KMS-11 (cell line): ENCODE data around the gene PSMD9.

ENCODE experiments used
- H2AFZ ChIP-seq: fragments of 200-600 bp; sonication (generic); 2 replicates; pipeline ENCODE4 v1.6.1; 2016; ENCODE audit warnings: antibody characterized with exemption, mixed run types, low read depth
- H3K27ac ChIP-seq: fragments of 200-600 bp; sonication (generic); 2 replicates; pipeline ENCODE4 v1.6.1; 2016; ENCODE audit warnings: mild to moderate bottlenecking, mixed run types
- H3K27me3 ChIP-seq: fragments of 200-600 bp; sonication (generic); 2 replicates; pipeline ENCODE4 v1.6.1; 2017; ENCODE audit warnings: mild to moderate bottlenecking, low read depth, mixed run types, moderate library complexity; ENCODE audit not compliant: insufficient read depth
- H3K36me3 ChIP-seq: fragments of 200-600 bp; sonication (generic); 2 replicates; pipeline ENCODE4 v1.6.1; 2017; ENCODE audit warnings: mild to moderate bottlenecking, mixed run types; ENCODE audit not compliant: insufficient read depth
- H3K4me1 ChIP-seq: fragments of 200-600 bp; sonication (generic); 2 replicates; pipeline ENCODE4 v1.6.1; 2016; ENCODE audit warnings: mild to moderate bottlenecking, low read depth, mixed run types; ENCODE audit not compliant: poor library complexity, severe bottlenecking
- H3K4me2 ChIP-seq: fragments of 200-600 bp; sonication (generic); 2 replicates; pipeline ENCODE4 v1.7.0; 2016; ENCODE audit warnings: mild to moderate bottlenecking, mixed run types
- H3K4me3 ChIP-seq: fragments of 200-600 bp; sonication (generic); IDR thresholded peaks from 2 replicates; pipeline ENCODE4 v1.6.1; 2017; ENCODE audit warnings: low read depth, low read length, mixed read lengths; ENCODE audit not compliant: insufficient read depth
- H3K79me2 ChIP-seq: fragments of 200-600 bp; sonication (generic); 2 replicates; pipeline ENCODE4 v1.6.1; 2016; ENCODE audit warnings: low read depth, mixed run types; ENCODE audit not compliant: insufficient read depth
- H3K9ac ChIP-seq: fragments of 200-600 bp; sonication (generic); 2 replicates; pipeline ENCODE4 v1.6.1; 2016; ENCODE audit warnings: mild to moderate bottlenecking, mixed run types
- H4K20me1 ChIP-seq: fragments of 200-600 bp; sonication (generic); 2 replicates; pipeline ENCODE4 v1.6.1; 2016; ENCODE audit warnings: mild to moderate bottlenecking, mixed run types; ENCODE audit not compliant: insufficient read depth
- CTCF ChIP-seq: fragments of 200-600 bp; sonication (generic); conservative IDR thresholded peaks from 2 replicates; pipeline ENCODE4 v1.6.1; 2017; ENCODE audit warnings: low read depth, mild to moderate bottlenecking, antibody characterized with exemption, low read length, moderate library complexity, mixed read lengths

PSMD9 gene

GRCh38 chr12:121934309-121934664 is 45.7 kb downstream of the PSMD9 start:
- no peak overlapping the region for H3K9ac ChIP-seq
- no peaks in the 10 kb centered on the region for H3K36me3 ChIP-seq
- H3K27me3 ChIP-seq: no peaks in the 10 kb centered on the region
- H2AFZ ChIP-seq: no peak overlapping the region
- no peak overlapping the region for H3K27ac ChIP-seq
- no peak overlapping the region for H3K4me2 ChIP-seq
- TF ChIP-seq CTCF: no peak
- no peaks in the 10 kb centered on the region for H3K79me2 ChIP-seq
- no peaks in the 10 kb centered on the region for H4K20me1 ChIP-seq
- no peak overlapping the region for H3K4me3 ChIP-seq
- H3K4me1 ChIP-seq: no peaks in the 10 kb centered on the region

DNA sequence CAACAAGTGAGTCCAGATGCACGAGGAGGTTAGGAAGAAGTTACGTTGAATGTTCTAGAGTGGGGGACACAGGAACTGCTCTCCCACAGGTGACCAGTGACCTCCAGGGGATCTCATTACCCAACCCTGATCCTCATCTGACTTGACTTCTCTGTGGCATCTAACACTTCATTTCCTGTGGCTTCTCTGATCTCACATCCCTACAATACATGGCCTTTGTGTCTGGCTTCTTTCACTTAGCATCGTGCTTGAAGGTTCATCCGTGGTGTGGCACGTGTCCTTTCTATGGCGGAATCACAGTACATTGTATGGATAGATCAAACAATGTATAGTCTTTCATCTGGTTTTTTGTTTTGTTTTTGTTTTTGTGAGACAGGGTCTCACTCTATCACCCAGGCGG is 49.1 kb downstream of the PSMD9 start:
- H2AFZ ChIP-seq: no peak overlapping the region
- H3K4me3 ChIP-seq: no peak overlapping the region
- no peaks in the 10 kb centered on the region for H4K20me1 ChIP-seq
- H3K27me3 ChIP-seq: no peaks in the 10 kb centered on the region
- no peak overlapping the region for H3K9ac ChIP-seq
- TF ChIP-seq CTCF: no peak
- no peak overlapping the region for H3K27ac ChIP-seq
- H3K36me3 ChIP-seq: no peaks in the 10 kb centered on the region
- no peaks in the 10 kb centered on the region for H3K4me1 ChIP-seq
- no peak overlapping the region for H3K4me2 ChIP-seq
- no peaks in the 10 kb centered on the region for H3K79me2 ChIP-seq

DNA sequence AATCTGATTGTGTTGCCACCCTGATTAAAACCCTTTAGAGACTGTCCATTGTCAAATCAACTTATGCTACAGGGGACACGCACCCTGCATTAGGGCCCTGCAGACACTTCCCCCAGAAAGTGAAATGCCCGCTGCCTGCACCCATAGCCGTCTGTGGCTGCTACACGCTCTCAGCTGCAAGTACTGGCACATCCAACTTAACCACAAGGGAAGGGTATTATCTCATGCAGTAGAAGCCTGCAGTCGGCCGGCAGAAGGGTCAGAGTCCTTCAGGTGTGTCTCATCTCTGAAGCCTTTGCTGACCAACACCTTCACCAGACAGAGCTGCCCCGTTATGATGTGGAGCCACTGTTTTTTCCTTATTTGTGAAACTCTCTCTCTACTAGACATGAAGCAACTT is 50.6 kb downstream of the PSMD9 start:
- H3K36me3 ChIP-seq: no peaks in the 10 kb centered on the region
- no peaks in the 10 kb centered on the region for H4K20me1 ChIP-seq
- no peak overlapping the region for H3K27ac ChIP-seq
- H3K4me1 ChIP-seq: no peaks in the 10 kb centered on the region
- no peaks in the 10 kb centered on the region for H3K79me2 ChIP-seq
- no peak overlapping the region for H3K9ac ChIP-seq
- H3K4me3 ChIP-seq: no peak overlapping the region
- no peak overlapping the region for H3K4me2 ChIP-seq
- TF ChIP-seq CTCF: no peak
- no peak overlapping the region for H2AFZ ChIP-seq
- no peaks in the 10 kb centered on the region for H3K27me3 ChIP-seq

- Histone ChIP-seq H3K27ac (no peak overlapping the region), H3K79me2 (no peaks in the 10 kb centered on the region), H3K4me1 (no peaks in the 10 kb centered on the region), H3K9ac (no peak overlapping the region), H3K4me3 (no peak overlapping the region), H3K36me3 (no peaks in the 10 kb centered on the region), H2AFZ (no peak overlapping the region), H3K27me3 (no peaks in the 10 kb centered on the region), H4K20me1 (no peaks in the 10 kb centered on the region), H3K4me2 (no peak overlapping the region)
- TF ChIP-seq CTCF: no peak
These were observed 51.6 kb downstream of the PSMD9 start for GRCh38 chr12:121939992-121940766.
